IMR-90 (cell line): ENCODE results near the gene ACP2. TPM values are rescaled to one million over a fixed set of nuclear protein-coding genes. Genes with fewer than 3 reads are reported as not detected.

ENCODE experiments used
- ATAC-seq: fragments of 200-7000 bp; cut with Tn5 transposase; 2 replicates; pipeline ENCODE4 v1.9.1; 2020; ENCODE audit warnings: low read depth, mild to moderate bottlenecking, moderate library complexity
- BruUV-seq: library from RNA; stranded (reverse); fragments of 400-500 nt; replicated peaks from 2 replicates; lab custom pipeline; 2021; lab: Mats Ljungman, UMichigan
- CTCF ChIA-PET: fragments of 300-600 bp; formaldehyde crosslinking; extraction: SDS; loops from one replicate; lab custom pipeline; 2021; ENCODE audit warnings: antibody characterized with exemption; lab: Yijun Ruan, JAX
- POLR2A ChIA-PET: fragments of 300-600 bp; sonication (Branson Sonifier 250); formaldehyde crosslinking; loops from one replicate; lab custom pipeline; 2022; ENCODE audit warnings: antibody characterized with exemption; ENCODE audit not compliant: unreplicated experiment; lab: Charles Lee
- DNase-seq: peaks from one replicate; pipeline ENCODE4 v3.0.0; 2013
- H2AFZ ChIP-seq: replicated peaks from 2 replicates; pipeline ENCODE3; 2013; ENCODE audit warnings: low read length, mild to moderate bottlenecking; ENCODE audit not compliant: poor library complexity
- H2AK5ac ChIP-seq: 2 replicates; pipeline ENCODE4 v1.6.1; 2013; ENCODE audit warnings: low read depth, low read length, inconsistent platforms
- H2AK9ac ChIP-seq: replicated peaks from 2 replicates; pipeline ENCODE3; 2013; ENCODE audit warnings: mild to moderate bottlenecking, low read depth, low read length, moderate library complexity; ENCODE audit not compliant: poor library complexity
- H2BK120ac ChIP-seq: 2 replicates; pipeline ENCODE4 v1.6.1; 2013; ENCODE audit warnings: low read depth, low read length, inconsistent platforms
- H2BK15ac ChIP-seq: 3 replicates; pipeline ENCODE4 v1.6.1; 2013; ENCODE audit warnings: low read depth, low read length, inconsistent platforms
- H2BK20ac ChIP-seq: 2 replicates; pipeline ENCODE4 v1.6.1; 2013; ENCODE audit warnings: low read depth, mild to moderate bottlenecking, inconsistent platforms, low read length, moderate library complexity
- H2BK5ac ChIP-seq: 2 replicates; pipeline ENCODE4 v1.6.1; 2013; ENCODE audit warnings: mild to moderate bottlenecking, low read depth, low read length, inconsistent platforms; ENCODE audit not compliant: poor library complexity, severe bottlenecking
- H3K14ac ChIP-seq: replicated peaks from 2 replicates; pipeline ENCODE4 v1.6.1; 2013; ENCODE audit warnings: low read depth, low read length, inconsistent platforms
- H3K18ac ChIP-seq: 2 replicates; pipeline ENCODE4 v1.6.1; 2013; ENCODE audit warnings: low read depth, low read length, control low read depth
- H3K23ac ChIP-seq: 2 replicates; pipeline ENCODE4 v1.6.1; 2013; ENCODE audit warnings: low read depth, low read length, inconsistent platforms
- H3K27ac ChIP-seq: 2 replicates; pipeline ENCODE4 v1.5.1; 2013; ENCODE audit warnings: mild to moderate bottlenecking, control low read depth, low read length; ENCODE audit not compliant: insufficient read depth
- H3K27me3 ChIP-seq: 2 replicates; pipeline ENCODE4 v1.6.1; 2013; ENCODE audit warnings: low read length; ENCODE audit not compliant: control insufficient read depth, insufficient read depth
- H3K36me3 ChIP-seq: 2 replicates; pipeline ENCODE4 v1.6.1; 2013; ENCODE audit warnings: low read length, mixed read lengths; ENCODE audit not compliant: control insufficient read depth, insufficient read depth
- H3K4ac ChIP-seq: 2 replicates; pipeline ENCODE4 v1.6.1; 2013; ENCODE audit warnings: low read depth, low read length, inconsistent platforms
- H3K4me1 ChIP-seq: 2 replicates; pipeline ENCODE4 v1.6.1; 2013; ENCODE audit warnings: low read length, mixed read lengths; ENCODE audit not compliant: control insufficient read depth, insufficient read depth
- H3K4me2 ChIP-seq: 2 replicates; pipeline ENCODE4 v1.6.1; 2013; ENCODE audit warnings: low read depth, mild to moderate bottlenecking, control low read depth, low read length, moderate library complexity
- H3K4me3 ChIP-seq: 2 replicates; pipeline ENCODE4 v1.5.1; 2013; ENCODE audit warnings: low read depth, mild to moderate bottlenecking, control low read depth, low read length, moderate library complexity; ENCODE audit not compliant: insufficient read depth
- H3K56ac ChIP-seq: 2 replicates; pipeline ENCODE4 v1.6.1; 2013; ENCODE audit warnings: low read length, inconsistent platforms; ENCODE audit not compliant: insufficient read depth; ENCODE audit errors: extremely low read depth
- H3K79me1 ChIP-seq, 2 experiments: 2 replicates each; pipeline ENCODE4 v1.6.1; 2013; ENCODE audit warnings: low read length in 2 of 2, inconsistent platforms in 1 of 2, low read depth in 1 of 2
- H3K9ac ChIP-seq: 2 replicates; pipeline ENCODE4 v1.6.1; 2013; ENCODE audit warnings: low read depth, low read length, control low read depth
- H3K9me1 ChIP-seq: 2 replicates; pipeline ENCODE4 v1.6.1; 2013; ENCODE audit warnings: low read length, inconsistent platforms; ENCODE audit not compliant: insufficient read depth
- H3K9me3 ChIP-seq: 2 replicates; pipeline ENCODE4 v1.6.1; 2013; ENCODE audit warnings: low read length; ENCODE audit not compliant: control insufficient read depth, insufficient read depth
- H4K20me1 ChIP-seq: 2 replicates; pipeline ENCODE4 v1.6.1; 2013; ENCODE audit warnings: low read length, inconsistent platforms; ENCODE audit not compliant: insufficient read depth
- H4K5ac ChIP-seq: 2 replicates; pipeline ENCODE4 v1.6.1; 2013; ENCODE audit warnings: mild to moderate bottlenecking, low read depth, low read length, control low read depth
- H4K8ac ChIP-seq, 2 experiments: 2 replicates each; pipeline ENCODE4 v1.6.1; 2013; ENCODE audit warnings: low read depth in 2 of 2, low read length in 2 of 2, control low read depth in 1 of 2, inconsistent platforms in 1 of 2
- H4K91ac ChIP-seq: 2 replicates; pipeline ENCODE4 v1.6.1; 2013; ENCODE audit warnings: low read depth, low read length, inconsistent platforms; ENCODE audit not compliant: insufficient read depth
- MAFK ChIP-seq: IDR thresholded peaks from 2 replicates; pipeline ENCODE4 v1.6.1; 2012; ENCODE audit warnings: low read depth, low read length, improper control_type of control experiment
- MXI1 ChIP-seq: IDR thresholded peaks from 2 replicates; pipeline ENCODE4 v1.6.1; 2012; ENCODE audit warnings: low read depth, mild to moderate bottlenecking, low read length, moderate library complexity, borderline replicate concordance
- WGBS, 2 experiments: methylation state at CpG; one replicate each; pipeline versions ENCODE4 v1.1.5 to v1.1.7; 2013; ENCODE audit warnings: missing lambda C conversion rate in 2 of 2; ENCODE audit not compliant: insufficient read length in 1 of 2; ENCODE audit errors: extremely low coverage in 2 of 2; 5-methylcytosine and 5-hydroxymethylcytosine counted together
- dilution Hi-C: fragments of 300-500 bp; cut with HindIII; formaldehyde crosslinking; loops from one replicate; pipeline ENCODE4 v1.14.3; 2018; ENCODE audit warnings: low sequenced_read_pairs; ENCODE audit not compliant: unreplicated experiment
- in situ Hi-C: fragments of 300-500 bp; cut with MboI; formaldehyde crosslinking; loops from 3 replicates; pipeline ENCODE4 v1.14.3; 2019; ENCODE audit warnings: low sequenced_read_pairs, inconsistent platforms, mixed read lengths
- intact Hi-C: fragments of 100-400 bp; cut with micrococcal nuclease; formaldehyde crosslinking; loops from 2 replicates; pipeline ENCODE4 v1.10.0; 2022
- polyA plus RNA-seq, 3 experiments: library from polyadenylated mRNA; depleted of rRNA; stranded (reverse); fragments of >200 nt; gene quantifications; 2 replicates each; pipeline ENCODE4 v1.2.3, GENCODE V29; 2012; ENCODE audit warnings: low replicate concordance in 1 of 3
- total RNA-seq: library from RNA; depleted of rRNA; stranded (reverse); fragments of >200 nt; gene quantifications from 2 replicates; pipeline ENCODE4 v1.2.3, GENCODE V29; 2012

The ACP2 gene
- total and polyA plus RNA-seq, 2 of the 4 experiments (the other 2 are of a cell fraction) = 17.7 to 23.6 TPM

GRCh38 chr11:47267876-47268275 lies 19.3 kb upstream of the ACP2 start (continued):
- TF ChIP-seq MXI1 = no peak

GRCh38 chr11:47264521-47264920 lies 15.9 kb upstream of the ACP2 start:
- Histone ChIP-seq H3K9me3 (no peaks in the 10 kb centered on the region), H2AFZ (no peak overlapping the region), H3K18ac (no peak overlapping the region), H3K14ac (0 out of 2 replicates have a peak overlapping the region, but pooled peaks have one; percentile 31), H2AK9ac (peak overlapping the region; percentile 29), H4K5ac (no peak overlapping the region), H3K9ac (no peak overlapping the region), H4K20me1 (no peaks in the 10 kb centered on the region; the same call in 1 of the 2 replicates), H3K4me1 (peaks cover 19% of the 10 kb centered on the region), H2AK5ac (peak overlapping the region; percentile 89), H3K4ac (peak overlapping the region; percentile 78), H2BK5ac (peak overlapping the region; percentile 9), H4K91ac (no peak overlapping the region), H3K27me3 (no peaks in the 10 kb centered on the region), H3K79me1 (peaks cover 0 to 16% of the 10 kb centered on the region in 2 experiments; a peak in 3 of 4 replicates), H3K36me3 (peaks cover 6% of the 10 kb centered on the region; the same call in 1 of the 2 replicates), H3K4me3 (no peak overlapping the region), H3K23ac (no peak overlapping the region; the same call in 1 of the 2 replicates), H3K27ac (peak overlapping the region; percentile 42; the same call in 1 of the 2 replicates), H3K56ac (no peak overlapping the region), H4K8ac (peak overlapping the region in 1 of 2 experiments; percentile 31; a peak in 1 of 4 replicates), H2BK15ac (peak overlapping the region; percentile 59; the same call in 1 of the 3 replicates), H3K4me2 (peak overlapping the region; percentile 25; the same call in 1 of the 2 replicates), H2BK120ac (peak overlapping the region; percentile 44), H2BK20ac (peak overlapping the region; percentile 64; the same call in 1 of the 2 replicates), H3K9me1 (peaks cover 21% of the 10 kb centered on the region)
- no peak for TF ChIP-seq MAFK
- dilution Hi-C loops (no loop called here), in situ Hi-C loops (loop anchor here (5.0 kb wide), 1 partner anchor 87 kb away; the partner anchor contains the start of gene ARFGAP2), intact Hi-C loops (no loop called here)
- DNase-seq = peak; percentile 82
- WGBS, 2 experiments = no CpG with 5 or more reads among the region's 4 CpGs
- BruUV-seq = no TSS peak
- ATAC-seq = no peak; the same call in none of the 2 replicates
- POLR2A ChIA-PET = no interaction called here
- CTCF ChIA-PET = no interaction called here
